ENCODE data around the gene EPHB2. TPM values are rescaled to one million over a fixed set of nuclear protein-coding genes. Genes with fewer than 3 reads are reported as not detected.

EPHB2 gene
- total and polyA plus RNA-seq, 2 of the 4 experiments (the other 2 are of a cell fraction) = 52.3 to 58.8 TPM

DNA sequence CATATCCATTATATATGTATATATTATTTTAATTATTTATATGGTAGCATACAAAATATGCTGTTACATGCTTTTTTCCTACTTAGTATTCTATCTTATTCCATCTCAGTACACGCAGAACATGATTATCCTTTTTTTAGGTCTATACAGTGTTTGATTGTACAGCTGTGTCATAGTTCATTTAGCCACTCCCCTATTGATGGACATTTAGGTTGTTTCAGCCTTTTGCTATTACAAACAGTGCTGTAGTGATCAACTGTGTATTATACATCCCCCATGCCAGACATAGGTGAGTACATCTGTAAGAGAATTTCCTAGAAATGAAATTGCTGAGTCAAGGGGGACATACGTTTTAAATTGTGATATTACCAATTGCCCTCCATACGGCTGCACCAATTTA is 246.4 kb downstream of the EPHB2 start:
- no CpG with 5 or more reads among the region's 3 CpGs for WGBS, 2 experiments (ENCODE audit: extremely low coverage in 2 of 2, insufficient read length in 1 of 2)
- Histone ChIP-seq H3K27me3 (ENCODE audit: control insufficient read depth, insufficient read depth, low read length) (peaks cover 60% of the 10 kb centered on the region), H2BK20ac (ENCODE audit: low read depth, low read length) (no peak overlapping the region), H3K4ac (ENCODE audit: low read depth, low read length) (no peak overlapping the region), H3K4me2 (ENCODE audit: low read depth, low read length) (no peak overlapping the region), H3K9me3 (ENCODE audit: control insufficient read depth, insufficient read depth, low read length) (peaks cover 3% of the 10 kb centered on the region; the same call in 1 of the 2 replicates), H3K36me3 (ENCODE audit: control insufficient read depth, insufficient read depth, low read length) (no peaks in the 10 kb centered on the region), H3K23ac (ENCODE audit: low read depth, low read length) (no peak overlapping the region), H3K9me1 (ENCODE audit: insufficient read depth, low read length) (no peaks in the 10 kb centered on the region), H2AK5ac (ENCODE audit: low read depth, low read length) (no peak overlapping the region), H2BK5ac (ENCODE audit: low read depth, low read length, poor library complexity, severe bottlenecking) (no peak overlapping the region), H3K14ac (replicated peaks; ENCODE audit: low read depth, low read length) (no peak overlapping the region), H4K91ac (ENCODE audit: insufficient read depth, low read depth, low read length) (no peak overlapping the region), H4K5ac (ENCODE audit: low read depth, low read length) (no peak overlapping the region), H3K4me1 (ENCODE audit: control insufficient read depth, insufficient read depth, low read length) (no peaks in the 10 kb centered on the region), H3K27ac (ENCODE audit: insufficient read depth, low read length) (no peak overlapping the region), H4K20me1 (ENCODE audit: insufficient read depth, low read length) (no peaks in the 10 kb centered on the region), H4K8ac (ENCODE audit: low read depth in 2 of 2, low read length in 2 of 2) (no peak overlapping the region), H3K9ac (ENCODE audit: low read depth, low read length) (no peak overlapping the region), H2BK15ac (ENCODE audit: low read depth, low read length) (no peak overlapping the region), H2AFZ (replicated peaks; ENCODE audit: low read length, poor library complexity) (no peak overlapping the region), H3K56ac (ENCODE audit: extremely low read depth, insufficient read depth, low read length) (no peak overlapping the region), H3K4me3 (ENCODE audit: insufficient read depth, low read depth, low read length) (no peak overlapping the region), H3K18ac (ENCODE audit: low read depth, low read length) (no peak overlapping the region), H3K79me1 (ENCODE audit: low read depth in 1 of 2, low read length in 2 of 2) (no peaks in the 10 kb centered on the region), H2BK120ac (ENCODE audit: low read depth, low read length) (no peak overlapping the region), H2AK9ac (replicated peaks; ENCODE audit: low read depth, low read length, poor library complexity) (no peak overlapping the region)
- dilution Hi-C loops (cut with HindIII; ENCODE audit: low sequenced_read_pairs, unreplicated experiment) (no loop called here), intact Hi-C loops (cut with micrococcal nuclease) (no loop called here), in situ Hi-C loops (cut with MboI; ENCODE audit: low sequenced_read_pairs) (no loop called here)
- TF ChIP-seq RCOR1 (IDR thresholded peaks at IDR 0.05; ENCODE audit: insufficient replicate concordance, low read length) (no peak), RAD21 (IDR thresholded peaks at IDR 0.05; ENCODE audit: low read length) (no peak), MAFK (IDR thresholded peaks at IDR 0.05; ENCODE audit: low read depth, low read length) (no peak), CHD1 (IDR thresholded peaks at IDR 0.05; ENCODE audit: low read depth, low read length) (no peak), NFE2L2 (IDR thresholded peaks at IDR 0.05; ENCODE audit: low read depth, low read length) (no peak), SMC3 (IDR thresholded peaks at IDR 0.05; ENCODE audit: low read depth, low read length) (no peak), POLR2A (IDR thresholded peaks at IDR 0.05; ENCODE audit: low read depth, low read length) (no peak), BHLHE40 (IDR thresholded peaks at IDR 0.05; ENCODE audit: low read depth, low read length) (no peak), MXI1 (IDR thresholded peaks at IDR 0.05; ENCODE audit: borderline replicate concordance, low read depth, low read length) (no peak)
- TF ChIP-seq, protein P1, sequence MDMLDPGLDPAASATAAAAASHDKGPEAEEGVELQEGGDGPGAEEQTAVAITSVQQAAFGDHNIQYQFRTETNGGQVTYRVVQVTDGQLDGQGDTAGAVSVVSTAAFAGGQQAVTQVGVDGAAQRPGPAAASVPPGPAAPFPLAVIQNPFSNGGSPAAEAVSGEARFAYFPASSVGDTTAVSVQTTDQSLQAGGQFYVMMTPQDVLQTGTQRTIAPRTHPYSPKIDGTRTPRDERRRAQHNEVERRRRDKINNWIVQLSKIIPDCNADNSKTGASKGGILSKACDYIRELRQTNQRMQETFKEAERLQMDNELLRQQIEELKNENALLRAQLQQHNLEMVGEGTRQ (IDR thresholded peaks at IDR 0.05; ENCODE audit: low read depth, low read length) = no peak
- BruUV-seq (replicated peaks) = no TSS peak
- CTCF ChIA-PET = no interaction called here
- POLR2A ChIA-PET (ENCODE audit: unreplicated experiment) = no interaction called here
- ATAC-seq (ENCODE audit: low read depth) (no peak), DNase-seq (no peak)

All from IMR-90 (cell line).